GM19043 (cell line): Measurements from ENCODE around the gene NME7.
"Not testable (repeated sequence)": the region's sequence is repeated elsewhere in the genome, so short reads cannot be mapped to it uniquely, and the experiment has no call there.

Source experiments
- ATAC-seq: cut with Tn5 transposase; IDR thresholded peaks from one replicate; pipeline ENCODE4 v1.9.1; 2021; ENCODE audit warnings: low read depth; ENCODE audit not compliant: unreplicated experiment

The NME7 gene

GRCh38 chr1:169240449-169241232 is 127.0 kb downstream of the NME7 start:
- no peak for ATAC-seq

DNA sequence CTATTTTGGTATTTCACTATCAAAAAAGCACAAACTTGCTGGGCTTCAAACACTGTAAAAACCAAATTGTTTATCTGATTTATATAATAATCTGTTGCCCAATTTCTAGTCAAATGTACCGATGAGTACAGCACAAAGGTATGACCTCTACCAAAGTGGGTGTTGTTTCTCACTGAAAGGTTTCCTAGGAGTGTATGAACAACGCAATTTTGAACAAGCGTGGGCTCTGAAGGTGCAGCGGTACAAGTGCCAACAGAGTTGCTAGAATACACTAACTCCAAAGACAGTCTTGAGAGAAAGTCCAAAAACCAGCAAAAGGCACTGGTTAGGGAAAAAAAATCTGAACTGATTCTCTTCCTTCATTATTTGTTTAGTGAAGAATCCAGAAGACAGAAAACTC is 130.7 kb downstream of the NME7 start:
- no peak for ATAC-seq

DNA sequence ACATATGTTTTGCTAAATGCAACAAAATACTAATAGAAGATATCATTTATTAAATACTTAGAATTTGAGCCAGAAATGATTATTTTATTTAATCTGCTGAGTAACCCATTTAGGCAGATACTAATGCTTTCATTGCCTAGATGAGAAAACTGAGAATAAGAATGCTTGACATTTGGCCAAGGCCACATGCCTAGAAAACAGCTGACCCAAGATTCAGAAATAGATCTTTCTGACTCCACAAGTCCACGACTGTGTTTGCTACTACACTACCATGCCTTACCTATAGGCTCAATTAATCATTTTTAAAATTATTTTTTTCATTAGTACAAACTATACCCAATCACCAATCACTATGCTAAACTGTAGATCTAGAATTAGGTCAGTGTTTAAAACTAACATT is 131.5 kb downstream of the NME7 start:
- ATAC-seq, result no peak

- ATAC-seq, result no peak
Observed at GRCh38 chr1:169235568-169235967, 132.0 kb downstream of the NME7 start.

DNA sequence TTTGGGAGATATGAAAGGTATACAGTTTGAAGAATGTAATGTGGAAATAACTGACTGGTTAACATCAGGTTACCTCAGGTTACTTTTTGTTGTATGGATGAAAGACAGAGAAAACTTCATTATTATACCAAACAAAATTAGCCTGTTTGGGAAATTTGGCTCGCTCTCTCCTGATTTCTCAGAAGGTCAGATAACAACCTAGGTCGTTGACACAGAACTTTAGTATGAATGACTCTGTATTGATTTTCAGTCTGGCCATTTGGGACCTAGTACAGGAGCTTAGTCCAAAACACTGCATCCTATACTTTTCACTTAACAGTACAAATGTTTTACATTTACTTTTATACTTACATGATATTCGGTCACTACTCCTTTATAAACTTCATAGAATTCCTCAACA is 132.8 kb downstream of the NME7 start:
- ATAC-seq, result no peak

DNA sequence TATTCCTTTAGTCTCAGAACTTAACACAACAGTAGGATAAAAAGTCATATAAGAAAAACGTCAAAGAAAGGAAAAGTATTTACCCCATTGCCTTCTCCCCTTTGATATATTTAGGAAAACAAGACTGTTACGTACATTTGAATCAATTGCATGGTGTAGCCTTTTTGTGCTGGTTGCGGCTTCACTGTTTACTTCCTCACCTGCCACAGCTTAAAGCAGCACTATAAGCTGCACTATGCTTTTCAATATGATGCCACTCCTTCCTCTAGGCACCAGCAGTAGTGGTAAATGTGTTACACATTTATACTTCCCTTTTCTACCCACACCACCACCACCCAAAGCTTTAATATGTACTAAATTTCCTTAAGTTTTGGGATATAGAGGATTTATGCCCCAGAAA is 150.0 kb downstream of the NME7 start:
- ATAC-seq, result no peak

DNA sequence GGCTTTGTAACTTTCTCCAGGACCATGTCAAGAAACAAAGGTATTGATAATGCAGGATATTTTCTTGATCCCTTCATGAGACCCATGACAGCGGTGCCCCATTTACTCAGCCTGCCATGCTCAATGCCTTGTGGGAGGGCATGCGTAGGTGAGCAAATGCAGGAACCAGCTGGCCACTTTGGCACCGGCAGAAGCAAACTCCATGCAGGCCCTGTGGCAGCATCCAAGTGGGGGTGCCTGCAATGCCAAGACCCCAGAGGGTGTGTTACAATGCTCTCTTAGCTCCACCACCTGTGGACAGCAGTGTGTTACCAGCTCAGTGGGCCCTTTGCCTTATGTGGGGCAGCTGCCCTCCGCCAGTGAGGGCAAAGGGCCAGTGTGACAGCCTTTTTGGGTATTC is 153.0 kb downstream of the NME7 start:
- ATAC-seq, result no peak

GRCh38 chr1:169212088-169212487 is 155.5 kb downstream of the NME7 start:
- ATAC-seq, result no peak

GRCh38 chr1:169207797-169208520 is 159.6 kb downstream of the NME7 start:
- ATAC-seq, result no peak

DNA sequence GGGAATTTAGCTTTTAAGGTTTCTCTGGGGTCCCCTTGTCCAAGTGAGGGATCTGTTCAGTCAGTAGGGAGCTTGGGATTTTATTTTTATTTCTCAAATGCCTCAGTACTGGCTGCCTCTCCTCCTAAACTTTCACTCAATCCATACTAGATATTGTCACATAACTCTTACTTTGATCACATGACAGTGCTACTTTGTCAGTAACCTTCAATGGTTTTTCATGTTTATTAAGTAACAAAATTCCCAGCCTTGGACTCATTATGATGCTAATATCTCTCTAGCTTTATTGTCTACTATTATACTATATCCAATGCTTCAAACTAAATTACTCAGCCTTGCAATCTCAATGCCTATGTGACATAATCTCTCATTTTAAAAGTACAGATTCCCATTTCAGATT is 163.4 kb downstream of the NME7 start:
- ATAC-seq, result no peak

GRCh38 chr1:169202791-169203665 is 164.6 kb downstream of the NME7 start:
- no peak for ATAC-seq

- no peak for ATAC-seq
Observed at GRCh38 chr1:169201084-169201619, 166.4 kb downstream of the NME7 start.

DNA sequence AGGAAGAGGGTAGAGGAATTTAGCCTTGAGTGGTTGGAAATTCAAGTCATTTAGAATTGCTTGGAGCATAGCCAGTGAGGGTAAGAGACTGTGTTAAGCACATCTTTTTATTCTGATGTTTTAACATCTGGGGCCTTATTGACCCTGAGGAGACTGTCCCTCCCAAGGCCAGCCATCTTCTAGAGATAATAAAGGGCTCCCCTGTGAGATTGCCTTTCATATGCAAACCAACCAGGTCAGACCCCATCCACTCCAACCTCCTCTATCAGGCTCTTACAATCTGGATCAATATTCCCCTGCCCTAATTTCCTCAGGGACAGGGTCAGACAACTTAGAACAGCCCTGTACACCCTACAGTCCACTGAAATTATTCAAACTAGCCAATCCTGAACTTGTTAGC is 167.3 kb downstream of the NME7 start:
- ATAC-seq, result no peak

- ATAC-seq, result no peak
Observed at GRCh38 chr1:169196581-169196980, 171.0 kb downstream of the NME7 start.

GRCh38 chr1:169196161-169196560 is 171.4 kb downstream of the NME7 start:
- ATAC-seq, result no peak

DNA sequence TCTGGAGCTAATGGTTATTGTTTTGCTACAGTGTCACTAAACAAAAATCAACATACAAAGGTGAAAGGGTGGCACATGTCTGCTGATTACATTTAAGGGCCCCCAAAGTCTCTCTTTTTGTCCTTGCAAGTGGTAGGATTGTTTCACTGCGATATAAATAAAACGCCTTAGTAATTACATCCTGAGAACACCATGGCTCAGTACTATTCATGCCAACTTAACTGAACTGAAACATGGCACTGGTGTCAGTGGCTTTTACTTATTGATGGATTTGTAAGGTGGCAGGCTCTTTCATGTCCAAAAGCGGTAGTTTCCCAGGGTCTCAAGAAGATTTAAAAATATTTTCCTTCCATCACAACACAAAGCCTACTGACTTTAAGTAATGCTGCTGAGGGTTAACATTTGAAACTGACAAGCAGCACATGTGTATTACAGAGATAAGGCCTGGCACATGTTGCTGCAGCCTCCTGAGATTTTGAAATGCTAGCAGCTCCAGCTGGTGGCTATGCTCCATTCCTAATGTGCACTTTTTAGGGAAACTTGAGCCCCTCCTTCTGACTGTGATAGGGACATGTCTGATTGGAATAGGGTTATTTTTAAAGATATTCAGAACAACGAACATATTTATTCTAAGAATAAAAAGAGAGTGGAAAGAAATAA is 174.3 kb downstream of the NME7 start:
- no peak for ATAC-seq

GRCh38 chr1:169186106-169186505 is 181.5 kb downstream of the NME7 start:
- ATAC-seq, result no peak

GRCh38 chr1:169184812-169185211 is 182.8 kb downstream of the NME7 start:
- no peak for ATAC-seq

DNA sequence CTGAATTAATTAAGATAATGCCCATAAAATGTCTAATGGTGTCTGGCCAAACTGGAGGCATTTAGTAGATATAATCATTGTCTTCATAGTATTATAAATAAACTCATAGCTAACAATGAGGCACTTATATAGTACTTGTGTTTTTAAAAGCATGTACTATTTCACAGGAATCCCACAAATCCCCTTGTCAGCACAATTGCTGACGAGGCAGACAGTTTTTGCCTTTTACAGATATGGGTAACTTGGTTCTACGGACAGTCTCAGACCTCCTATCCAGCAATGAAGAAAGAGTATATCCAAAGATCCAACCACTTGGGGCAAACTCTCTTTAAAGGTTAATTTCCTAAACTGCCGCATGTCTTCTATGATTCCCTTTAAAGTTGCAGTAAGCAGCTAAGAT is 187.4 kb downstream of the NME7 start:
- ATAC-seq, result no peak

GRCh38 chr1:169179431-169179830 is 188.2 kb downstream of the NME7 start:
- not testable (repeated sequence) for ATAC-seq
